IPS-NIHi7 (cell line): ENCODE measurements around the gene PIAS3.
"Not testable (repeated sequence)": the region's sequence is repeated elsewhere in the genome, so short reads cannot be mapped to it uniquely, and the experiment has no call there.

Experiments
- DNase-seq: peaks from one replicate; pipeline ENCODE4 v3.0.0; 2012; ENCODE audit warnings: mixed read lengths; ENCODE audit errors: extremely low spot score

The PIAS3 gene

DNA sequence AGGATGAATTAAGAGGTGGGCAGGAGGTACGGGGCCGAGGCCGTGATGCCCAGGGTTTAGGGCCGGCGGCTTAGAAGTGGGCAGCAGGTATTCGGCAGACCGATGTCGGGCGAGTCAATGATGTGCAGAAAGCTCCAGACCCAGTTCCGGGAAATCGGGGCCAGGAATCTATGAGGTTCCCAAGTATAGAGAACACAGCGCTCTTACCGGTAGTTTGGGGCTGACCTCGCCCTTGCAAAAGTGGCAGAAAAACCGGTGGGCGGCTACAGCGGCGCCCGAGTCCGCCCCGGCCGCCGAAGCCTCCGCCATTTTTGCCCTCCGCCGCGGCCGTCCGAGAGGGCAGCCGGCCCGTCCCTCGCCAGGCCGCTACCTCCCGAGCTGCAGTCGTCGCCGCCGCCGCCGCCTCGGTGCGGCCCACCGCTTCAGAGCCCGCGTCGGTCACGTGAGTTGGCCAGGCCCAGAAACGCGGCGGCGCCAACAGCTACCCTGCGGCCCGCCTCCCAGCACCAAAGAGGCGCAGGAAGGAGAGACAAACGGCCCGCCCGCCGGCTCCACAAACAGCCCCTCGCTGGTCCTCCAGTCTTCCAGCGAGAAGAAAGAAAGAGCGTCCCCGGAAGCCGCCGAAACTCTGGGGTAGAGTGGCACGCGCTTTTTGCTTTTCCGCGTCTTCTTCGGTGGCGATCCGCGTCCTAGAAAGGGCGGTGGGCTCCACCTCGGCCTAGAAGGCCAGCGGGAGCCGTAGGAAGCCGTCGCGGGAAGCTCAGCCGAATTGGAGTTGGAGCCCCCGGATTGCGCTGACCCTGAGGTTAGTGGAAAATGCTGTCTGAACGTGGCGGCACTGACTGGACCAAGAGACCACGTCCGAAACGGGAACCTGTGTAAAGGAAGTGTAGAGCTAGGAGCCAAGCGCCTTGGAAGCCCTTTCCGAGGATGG is 35.0 kb downstream of the PIAS3 start, which contains the start of the genes POLR3C and RNF115:
Gene POLR3C (plus strand): TSS at position 636 of the 934 bp plus-strand sequence. CDS start 1,577 bp downstream, outside the sequence.
Gene RNF115 (minus strand): TSS at position 531 of the 934 bp plus-strand sequence. CDS start 222 bp downstream, at position 309.
- peak; percentile 95 for DNase-seq

- DNase-seq = not testable (repeated sequence)
Observed at GRCh38 chr1:145822779-145823331, 36.0 kb downstream of the PIAS3 start.

- not testable (repeated sequence) for DNase-seq
Observed at GRCh38 chr1:145818095-145818494, 40.8 kb downstream of the PIAS3 start.

DNA sequence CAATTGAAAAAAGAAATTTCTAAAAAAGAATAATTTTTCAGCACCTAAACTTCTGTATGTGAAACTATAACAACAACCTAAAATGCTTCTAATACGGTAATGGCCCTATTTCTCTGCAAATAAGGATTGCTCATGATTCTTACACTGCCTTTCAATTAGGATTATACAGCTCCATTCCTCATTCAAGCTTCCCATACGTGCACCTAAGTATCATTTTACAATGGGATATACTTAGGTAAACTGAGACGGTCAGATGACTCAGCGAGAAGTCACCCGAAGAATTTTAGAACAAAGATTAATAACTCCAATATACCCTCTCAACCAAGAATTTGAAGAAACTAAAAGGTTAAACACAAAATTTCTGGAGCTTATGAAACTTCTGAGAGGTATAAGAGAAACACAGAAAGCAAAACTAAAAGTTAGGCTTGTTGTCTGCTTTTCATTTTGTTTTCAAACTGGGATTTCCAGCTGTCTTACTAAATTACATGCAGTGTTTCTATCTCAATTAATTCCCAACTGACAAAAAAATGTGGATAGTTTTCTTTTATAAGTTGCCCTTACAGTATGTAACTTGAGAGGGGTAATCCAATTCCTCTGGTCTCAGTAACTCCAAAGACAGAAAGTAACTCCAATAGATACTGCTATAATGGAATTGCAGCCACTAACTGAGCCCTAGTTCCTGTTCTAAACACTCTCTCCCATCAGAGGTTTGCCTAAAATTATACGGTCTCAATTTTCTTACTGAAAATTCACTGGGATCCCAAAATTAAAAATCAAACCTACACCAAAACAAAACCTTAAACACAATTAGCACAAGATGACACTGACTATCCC is 45.7 kb downstream of the PIAS3 start:
- DNase-seq = not testable (repeated sequence)

DNA sequence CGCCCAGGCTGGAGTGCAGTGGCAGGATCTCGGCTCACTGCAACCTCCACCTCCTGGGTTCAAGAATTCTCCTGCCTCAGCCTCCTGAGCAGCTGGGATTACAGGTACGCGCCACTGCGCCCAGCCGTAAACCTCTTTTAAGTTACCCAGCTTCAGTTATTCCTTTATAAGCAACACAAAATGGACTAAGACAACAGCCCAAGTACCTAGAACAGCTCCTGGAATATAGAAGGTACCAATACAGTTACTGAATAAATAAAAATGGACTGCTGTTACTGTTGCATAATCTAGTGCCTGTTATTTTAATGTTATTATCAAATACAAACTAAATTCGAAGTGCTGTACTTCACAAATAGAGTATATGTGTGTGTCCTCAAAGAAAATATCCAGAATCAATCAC is 52.0 kb downstream of the PIAS3 start:
- no peak for DNase-seq

GRCh38 chr1:145806408-145806807 is 52.5 kb downstream of the PIAS3 start:
- no peak for DNase-seq

DNA sequence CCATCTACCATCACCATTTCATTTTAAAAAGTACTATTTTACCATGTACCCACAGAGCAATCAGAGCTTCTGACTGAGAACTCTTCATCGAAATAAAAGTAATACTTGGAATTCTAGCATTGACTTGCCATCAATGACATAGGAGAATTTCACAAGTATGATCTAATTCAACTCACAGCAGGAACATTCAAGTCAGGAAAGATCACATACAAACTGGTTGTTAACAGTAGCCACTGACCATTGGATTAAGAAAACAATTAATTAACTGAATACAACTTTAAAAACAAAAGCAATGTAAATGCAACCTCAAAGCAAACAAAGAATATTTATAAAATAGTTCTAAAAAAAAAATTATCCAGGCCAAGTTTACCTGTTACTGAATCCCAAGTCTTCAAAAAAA is 53.8 kb downstream of the PIAS3 start:
- no peak for DNase-seq

GRCh38 chr1:145804235-145805045 is 54.4 kb downstream of the PIAS3 start:
- DNase-seq = no peak

- no peak for DNase-seq
Observed at GRCh38 chr1:145799806-145800205, 59.1 kb downstream of the PIAS3 start.
